GM23338 (cell line): Measurements from ENCODE around the gene SH3GL3. TPM values are rescaled to one million over a fixed set of nuclear protein-coding genes. Genes with fewer than 3 reads are reported as not detected.

Experiments
- ATAC-seq: fragments of 200-7000 bp; cut with Tn5 transposase; 3 replicates; pipeline ENCODE4 v1.9.1; 2020
- DNase-seq: peaks from one replicate; pipeline ENCODE4 v3.0.0-alpha.2; 2015; ENCODE audit warnings: low spot score
- H2AFZ ChIP-seq: fragments of 200-600 bp; sonication (generic); 2 replicates; pipeline ENCODE4 v1.8.0; 2016; ENCODE audit warnings: antibody characterized with exemption, mild to moderate bottlenecking, moderate library complexity
- H3F3A ChIP-seq: fragments of 200-600 bp; sonication (generic); replicated peaks from 2 replicates; pipeline ENCODE4 v1.8.0; 2017; ENCODE audit warnings: antibody characterized with exemption, mixed run types, low read depth
- H3K27ac ChIP-seq: fragments of 200-600 bp; sonication (generic); 2 replicates; pipeline ENCODE4 v1.6.1; 2016; ENCODE audit warnings: low read depth
- H3K27me3 ChIP-seq: fragments of 200-600 bp; sonication (generic); 2 replicates; pipeline ENCODE4 v1.8.0; 2016; ENCODE audit warnings: mild to moderate bottlenecking, mixed run types, moderate library complexity; ENCODE audit not compliant: insufficient read depth
- H3K36me3 ChIP-seq: fragments of 200-600 bp; sonication (generic); 2 replicates; pipeline ENCODE4 v1.8.0; 2016; ENCODE audit warnings: mild to moderate bottlenecking; ENCODE audit not compliant: insufficient read depth
- H3K4me1 ChIP-seq: fragments of 200-600 bp; sonication (generic); 2 replicates; pipeline ENCODE4 v1.8.0; 2016; ENCODE audit warnings: mild to moderate bottlenecking, moderate library complexity; ENCODE audit not compliant: insufficient read depth
- H3K4me2 ChIP-seq: fragments of 200-600 bp; sonication (generic); 2 replicates; pipeline ENCODE4 v1.7.1; 2017; ENCODE audit warnings: mixed run types
- H3K4me3 ChIP-seq: fragments of 200-600 bp; sonication (generic); 2 replicates; pipeline ENCODE4 v1.6.1; 2016; ENCODE audit warnings: mixed run types
- H3K79me2 ChIP-seq: fragments of 200-600 bp; sonication (generic); replicated peaks from 2 replicates; pipeline ENCODE4 v1.8.0; 2017; ENCODE audit warnings: mild to moderate bottlenecking; ENCODE audit not compliant: insufficient read depth
- H3K9me2 ChIP-seq: fragments of 200-600 bp; sonication (generic); 2 replicates; pipeline ENCODE4 v1.8.0; 2017; ENCODE audit not compliant: insufficient read depth
- H4K20me1 ChIP-seq: fragments of 200-600 bp; sonication (generic); replicated peaks from 2 replicates; pipeline ENCODE4 v1.8.0; 2017; ENCODE audit warnings: mild to moderate bottlenecking; ENCODE audit not compliant: insufficient read depth
- H3K27ac Mint-ChIP-seq: 2 replicates; pipeline ENCODE4 v1.8.0; 2020; ENCODE audit warnings: inconsistent platforms, mild to moderate bottlenecking, moderate library complexity, mixed read lengths
- H3K27me3 Mint-ChIP-seq: 3 replicates; pipeline ENCODE4 v1.8.0; 2022; ENCODE audit warnings: low read depth, mild to moderate bottlenecking, moderate library complexity, mixed read lengths, inconsistent platforms; ENCODE audit not compliant: insufficient read depth, poor library complexity
- H3K36me3 Mint-ChIP-seq: 3 replicates; pipeline ENCODE4 v1.8.0; 2021; ENCODE audit warnings: low read depth, mild to moderate bottlenecking, inconsistent platforms, moderate library complexity, mixed read lengths
- H3K4me1 Mint-ChIP-seq: 3 replicates; pipeline ENCODE4 v1.8.0; 2020; ENCODE audit warnings: mild to moderate bottlenecking, inconsistent platforms, mixed read lengths
- H3K4me3 Mint-ChIP-seq: 3 replicates; pipeline ENCODE4 v1.8.0; 2021; ENCODE audit warnings: moderate library complexity, mild to moderate bottlenecking, inconsistent platforms, mixed read lengths
- H3K9me3 Mint-ChIP-seq: 3 replicates; pipeline ENCODE4 v1.8.0; 2020; ENCODE audit warnings: moderate library complexity, mild to moderate bottlenecking, inconsistent platforms, mixed read lengths
- EZH2 ChIP-seq: fragments of 200-600 bp; sonication (generic); IDR thresholded peaks from one replicate; pipeline ENCODE4 v1.8.0; 2017; ENCODE audit warnings: antibody characterized with exemption, mild to moderate bottlenecking, low read depth; ENCODE audit not compliant: unreplicated experiment
- JUNB ChIP-seq: IDR thresholded peaks from one replicate; pipeline ENCODE4 v1.6.1; 2016; ENCODE audit warnings: antibody characterized with exemption; ENCODE audit not compliant: unreplicated experiment
- NANOG ChIP-seq: IDR thresholded peaks from 2 replicates; pipeline ENCODE4 v1.6.1; 2016; ENCODE audit warnings: antibody characterized with exemption, borderline replicate concordance
- ZNF114 ChIP-seq: fragments of 250-450 bp; sonication (Bioruptor Pico); IDR thresholded peaks from 2 replicates; pipeline ENCODE4 v1.5.0; 2020; ENCODE audit warnings: mild to moderate bottlenecking, moderate library complexity
- polyA plus RNA-seq: library from polyadenylated mRNA; unstranded; fragments of >200 nt; fragmentation: Nextera tagmentation; extraction: Ambion mirVana; gene quantifications from 2 replicates; pipeline ENCODE4 v1.2.1, GENCODE V29; 2016
- total RNA-seq: library from RNA; depleted of rRNA; stranded (reverse); fragments of >200 nt; shearing (Covaris generic); gene quantifications from 2 replicates; pipeline ENCODE4 v1.2.3, GENCODE V29; 2014
- TF ChIP-seq, protein P1 (sequence below), 2 experiments: fragments of 200-600 bp in 1 of 2; sonication (generic) in 1 of 2; conservative IDR thresholded peaks; 2 replicates each; pipeline versions ENCODE4 v1.5.1 to v1.6.1; 2016 to 2017; ENCODE audit warnings: antibody characterized with exemption in 2 of 2, low read depth in 2 of 2, mild to moderate bottlenecking in 2 of 2, moderate library complexity in 1 of 2
- TF ChIP-seq, protein P2 (sequence below): IDR thresholded peaks from 2 replicates; pipeline ENCODE4 v1.6.1; 2016; ENCODE audit warnings: antibody characterized with exemption

The SH3GL3 gene
- total and polyA plus RNA-seq, 2 experiments from 2014 or later: 15.9 to 21.1 TPM

DNA sequence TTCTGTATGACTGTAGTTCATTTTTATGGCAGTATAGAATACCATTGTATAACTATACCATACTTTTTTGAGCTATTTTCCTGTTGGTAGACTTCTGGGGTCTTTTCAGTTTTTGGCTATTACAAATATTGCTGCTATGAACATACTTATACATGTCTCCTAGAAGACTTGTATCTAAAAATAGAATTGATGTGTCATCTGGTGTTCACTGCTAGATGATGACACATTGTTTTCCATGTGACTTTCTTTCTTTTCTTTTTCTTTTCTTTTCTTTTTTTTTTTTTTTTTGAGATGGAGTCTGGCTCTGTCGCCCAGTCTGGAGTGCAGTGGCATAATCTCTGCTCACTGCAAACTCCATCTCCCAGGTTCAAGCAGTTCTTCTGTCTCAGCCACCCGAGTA is 69.8 kb downstream of the SH3GL3 start:
- no peaks in the 10 kb centered on the region for H3K36me3 ChIP-seq
- Mint-ChIP-seq H3K27me3 (no peaks in the 10 kb centered on the region), H3K36me3 (no peaks in the 10 kb centered on the region; the same call in 2 of the 3 replicates), H3K9me3 (no peaks in the 10 kb centered on the region; the same call in 2 of the 3 replicates), H3K27ac (no peak overlapping the region), H3K4me1 (peaks cover 14% of the 10 kb centered on the region), H3K4me3 (no peak overlapping the region)
- H3K79me2 ChIP-seq: no peaks in the 10 kb centered on the region; the same call in 1 of the 2 replicates
- DNase-seq: no peak
- no peak overlapping the region for H2AFZ ChIP-seq
- H3K27ac ChIP-seq: no peak overlapping the region
- no peak for ATAC-seq
- peaks cover 2% of the 10 kb centered on the region; the same call in 1 of the 2 replicates for H4K20me1 ChIP-seq
- H3K4me1 ChIP-seq: peaks cover 10% of the 10 kb centered on the region
- H3K4me2 ChIP-seq: no peak overlapping the region
- peaks cover 4% of the 10 kb centered on the region; the same call in 1 of the 2 replicates for H3K9me2 ChIP-seq
- no peak overlapping the region for H3K4me3 ChIP-seq
- TF ChIP-seq NANOG (no peak), JUNB (no peak)
- TF ChIP-seq, protein P1, sequence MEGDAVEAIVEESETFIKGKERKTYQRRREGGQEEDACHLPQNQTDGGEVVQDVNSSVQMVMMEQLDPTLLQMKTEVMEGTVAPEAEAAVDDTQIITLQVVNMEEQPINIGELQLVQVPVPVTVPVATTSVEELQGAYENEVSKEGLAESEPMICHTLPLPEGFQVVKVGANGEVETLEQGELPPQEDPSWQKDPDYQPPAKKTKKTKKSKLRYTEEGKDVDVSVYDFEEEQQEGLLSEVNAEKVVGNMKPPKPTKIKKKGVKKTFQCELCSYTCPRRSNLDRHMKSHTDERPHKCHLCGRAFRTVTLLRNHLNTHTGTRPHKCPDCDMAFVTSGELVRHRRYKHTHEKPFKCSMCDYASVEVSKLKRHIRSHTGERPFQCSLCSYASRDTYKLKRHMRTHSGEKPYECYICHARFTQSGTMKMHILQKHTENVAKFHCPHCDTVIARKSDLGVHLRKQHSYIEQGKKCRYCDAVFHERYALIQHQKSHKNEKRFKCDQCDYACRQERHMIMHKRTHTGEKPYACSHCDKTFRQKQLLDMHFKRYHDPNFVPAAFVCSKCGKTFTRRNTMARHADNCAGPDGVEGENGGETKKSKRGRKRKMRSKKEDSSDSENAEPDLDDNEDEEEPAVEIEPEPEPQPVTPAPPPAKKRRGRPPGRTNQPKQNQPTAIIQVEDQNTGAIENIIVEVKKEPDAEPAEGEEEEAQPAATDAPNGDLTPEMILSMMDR (conservative IDR thresholded peaks at IDR 0.05; ENCODE audit: low read depth in 2 of 2): no peak
- TF ChIP-seq, protein P2, sequence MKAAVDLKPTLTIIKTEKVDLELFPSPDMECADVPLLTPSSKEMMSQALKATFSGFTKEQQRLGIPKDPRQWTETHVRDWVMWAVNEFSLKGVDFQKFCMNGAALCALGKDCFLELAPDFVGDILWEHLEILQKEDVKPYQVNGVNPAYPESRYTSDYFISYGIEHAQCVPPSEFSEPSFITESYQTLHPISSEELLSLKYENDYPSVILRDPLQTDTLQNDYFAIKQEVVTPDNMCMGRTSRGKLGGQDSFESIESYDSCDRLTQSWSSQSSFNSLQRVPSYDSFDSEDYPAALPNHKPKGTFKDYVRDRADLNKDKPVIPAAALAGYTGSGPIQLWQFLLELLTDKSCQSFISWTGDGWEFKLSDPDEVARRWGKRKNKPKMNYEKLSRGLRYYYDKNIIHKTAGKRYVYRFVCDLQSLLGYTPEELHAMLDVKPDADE: no peak
- H3F3A ChIP-seq: no peaks in the 10 kb centered on the region
- no peaks in the 10 kb centered on the region for H3K27me3 ChIP-seq

DNA sequence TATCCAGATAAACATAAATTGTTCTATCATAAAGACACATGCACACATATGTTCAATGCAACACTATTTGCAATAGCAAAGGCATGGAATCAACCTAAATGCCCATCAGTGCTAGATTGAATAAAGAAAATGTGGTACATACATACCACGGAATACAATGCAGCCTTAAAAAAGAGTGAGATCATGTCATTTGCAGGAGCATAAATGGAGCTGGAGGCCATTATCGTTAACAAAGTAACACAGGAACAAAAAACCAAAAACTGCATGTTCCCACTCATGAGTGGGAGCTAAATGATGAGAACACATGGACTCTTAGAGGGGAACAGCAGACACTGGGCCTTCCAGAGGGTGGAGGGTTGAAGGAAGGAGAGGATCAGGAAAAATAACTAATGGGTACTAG is 79.2 kb downstream of the SH3GL3 start:
- ATAC-seq (no peak), DNase-seq (no peak)
- Histone ChIP-seq H2AFZ (no peak overlapping the region), H3K27me3 (no peaks in the 10 kb centered on the region), H3K9me2 (no peaks in the 10 kb centered on the region), H3K27ac (no peak overlapping the region), H4K20me1 (no peaks in the 10 kb centered on the region), H3K79me2 (no peaks in the 10 kb centered on the region), H3K4me3 (no peak overlapping the region), H3K36me3 (no peaks in the 10 kb centered on the region), H3K4me1 (no peaks in the 10 kb centered on the region), H3F3A (no peaks in the 10 kb centered on the region), H3K4me2 (no peak overlapping the region)
- Mint-ChIP-seq H3K4me1 (peaks cover 3% of the 10 kb centered on the region), H3K36me3 (peaks cover 3% of the 10 kb centered on the region; the same call in 1 of the 3 replicates), H3K4me3 (no peak overlapping the region), H3K27me3 (peaks cover 5% of the 10 kb centered on the region), H3K9me3 (peaks cover 9% of the 10 kb centered on the region; the same call in 2 of the 3 replicates), H3K27ac (no peak overlapping the region)
- no peak for TF ChIP-seq NANOG

DNA sequence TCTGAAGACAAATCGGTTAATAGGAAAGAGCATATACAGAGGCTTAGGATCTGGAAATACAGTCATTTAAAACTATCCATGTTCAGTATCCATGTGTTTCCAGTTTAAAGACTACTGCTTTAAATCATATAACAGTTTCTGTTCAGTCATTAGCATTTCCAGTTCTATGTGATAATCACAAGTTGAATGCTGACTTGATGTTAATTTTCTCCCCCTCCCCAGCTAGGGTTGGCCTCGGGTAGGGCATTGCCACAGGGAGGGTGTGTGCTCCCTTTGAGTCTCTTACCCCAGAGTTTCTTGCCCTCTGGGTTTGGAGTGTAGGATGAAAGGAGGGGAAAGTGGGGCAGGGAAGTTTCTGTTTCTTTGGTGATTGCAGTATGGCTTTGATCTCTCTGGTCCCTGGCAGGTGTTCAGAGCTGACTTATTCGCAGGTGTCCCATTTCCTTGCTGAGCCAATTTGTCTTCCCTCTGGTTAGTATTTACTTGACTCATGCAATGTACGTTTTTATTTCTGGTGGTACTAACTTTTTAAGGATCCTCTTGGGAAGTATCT is 86.3 kb downstream of the SH3GL3 start:
- no peak overlapping the region for H3K4me3 ChIP-seq
- no peak overlapping the region for H3K27ac ChIP-seq
- H3K27me3 ChIP-seq: no peaks in the 10 kb centered on the region
- no peak overlapping the region for H3K4me2 ChIP-seq
- peaks cover under 1% of the 10 kb centered on the region; the same call in 1 of the 3 replicates for H3K9me3 Mint-ChIP-seq
- no peaks in the 10 kb centered on the region for H3K36me3 ChIP-seq
- no peaks in the 10 kb centered on the region for H3F3A ChIP-seq
- peaks cover 16% of the 10 kb centered on the region for H3K4me1 ChIP-seq
- peaks cover 14% of the 10 kb centered on the region for H3K4me1 Mint-ChIP-seq
- H4K20me1 ChIP-seq: no peaks in the 10 kb centered on the region
- no peak overlapping the region for H3K4me3 Mint-ChIP-seq
- peaks cover 3% of the 10 kb centered on the region; the same call in 1 of the 3 replicates for H3K36me3 Mint-ChIP-seq
- no peak for ATAC-seq
- peaks cover 3% of the 10 kb centered on the region for H3K27me3 Mint-ChIP-seq
- H3K9me2 ChIP-seq: no peaks in the 10 kb centered on the region
- H3K27ac Mint-ChIP-seq: no peak overlapping the region
- no peak overlapping the region for H2AFZ ChIP-seq
- DNase-seq: no peak
- no peaks in the 10 kb centered on the region for H3K79me2 ChIP-seq
- no peak for TF ChIP-seq ZNF114 (CRISPR knock-in tag)
- no peak for TF ChIP-seq EZH2
